ENCODE measurements around the gene PMEL. TPM values are rescaled to one million over a fixed set of nuclear protein-coding genes. Genes with fewer than 3 reads are reported as not detected.

Gene PMEL
- total and polyA plus RNA-seq, 2 donors (not counting 1 experiment from before 2014, with no cell fraction given), result 0.32 to 0.46 TPM

DNA sequence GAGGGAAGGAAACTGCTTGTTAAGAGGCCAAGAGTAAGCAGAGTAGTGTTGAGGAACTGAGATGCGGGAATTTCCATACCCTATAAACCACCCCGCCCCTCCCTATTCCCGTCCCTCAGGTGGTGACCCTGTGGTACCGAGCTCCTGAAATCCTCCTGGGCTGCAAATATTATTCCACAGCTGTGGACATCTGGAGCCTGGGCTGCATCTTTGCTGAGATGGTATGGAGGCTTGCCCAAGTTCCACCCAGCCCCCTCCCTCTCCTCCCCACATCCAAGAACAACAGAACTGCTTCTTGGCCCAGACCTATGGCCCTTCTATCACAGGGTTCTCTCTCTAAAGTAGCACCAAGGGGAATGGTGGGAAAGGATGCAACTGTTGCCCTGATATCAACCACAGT is 3.5 kb upstream of the PMEL start:
- Histone ChIP-seq H3K4me3 (ENCODE audit: control extremely low read depth in 1 of 5, extremely low read depth in 1 of 5, insufficient read depth in 1 of 5, low read depth in 2 of 5, low read length in 4 of 5) (no peak overlapping the region), H3K9ac (ENCODE audit: low read length) (no peak overlapping the region), H2AFZ (ENCODE audit: insufficient read depth, low read depth, low read length, poor library complexity, severe bottlenecking) (no peak overlapping the region), H3K27me3 (replicated peaks in 1 of 4; ENCODE audit: control extremely low read depth in 1 of 4, control insufficient read depth in 3 of 4, insufficient read depth in 4 of 4, low read length in 3 of 4) (no peaks in the 10 kb centered on the region), H3K79me2 (ENCODE audit: control insufficient read depth, insufficient read depth, low read length) (peaks cover 26% of the 10 kb centered on the region), H4K20me1 (ENCODE audit: control insufficient read depth, insufficient read depth, low read length, poor library complexity, severe bottlenecking) (no peaks in the 10 kb centered on the region), H3K36me3 (replicated peaks in 1 of 2; ENCODE audit: control extremely low read depth in 1 of 2, control insufficient read depth in 1 of 2, extremely low read depth in 1 of 2, insufficient read depth in 2 of 2, low read length in 1 of 2) (no peaks in the 10 kb centered on the region), H3K9me3 (ENCODE audit: control extremely low read depth in 1 of 3, control insufficient read depth in 2 of 3, insufficient read depth in 1 of 3, low read length in 2 of 3) (no peaks in the 10 kb centered on the region), H3K27ac (ENCODE audit: low read length in 2 of 2) (no peak overlapping the region), H3K4me2 (replicated peaks; ENCODE audit: low read depth, low read length, poor library complexity, severe bottlenecking) (no peak overlapping the region), H3K4me1 (ENCODE audit: control insufficient read depth in 2 of 2, insufficient read depth in 2 of 2, low read length in 2 of 2) (peaks cover 23 to 26% of the 10 kb centered on the region in 2 donors)
- Mint-ChIP-seq H3K4me3 (no peak overlapping the region), H3K27me3 (no peaks in the 10 kb centered on the region), H3K9me3 (ENCODE audit: insufficient read depth) (no peaks in the 10 kb centered on the region), H3K4me1 (peaks cover 34% of the 10 kb centered on the region), H3K27ac (peak overlapping the region; percentile 21)
- no CpG with 5 or more reads among the region's 4 CpGs for WGBS (ENCODE audit: insufficient coverage)
- ChIA-PET POLR2A (no interaction called here), CTCF (interaction anchor here (1.1 kb wide), 1 partner anchor 27 kb away, joined by 3 read pairs; no protein-coding TSS in a partner anchor)
- no peak for TF ChIP-seq EZH2 (IDR thresholded peaks at IDR 0.05; ENCODE audit: borderline replicate concordance, insufficient read depth, low read depth, low read length, poor library complexity, severe bottlenecking)
- TF ChIP-seq, protein P1, sequence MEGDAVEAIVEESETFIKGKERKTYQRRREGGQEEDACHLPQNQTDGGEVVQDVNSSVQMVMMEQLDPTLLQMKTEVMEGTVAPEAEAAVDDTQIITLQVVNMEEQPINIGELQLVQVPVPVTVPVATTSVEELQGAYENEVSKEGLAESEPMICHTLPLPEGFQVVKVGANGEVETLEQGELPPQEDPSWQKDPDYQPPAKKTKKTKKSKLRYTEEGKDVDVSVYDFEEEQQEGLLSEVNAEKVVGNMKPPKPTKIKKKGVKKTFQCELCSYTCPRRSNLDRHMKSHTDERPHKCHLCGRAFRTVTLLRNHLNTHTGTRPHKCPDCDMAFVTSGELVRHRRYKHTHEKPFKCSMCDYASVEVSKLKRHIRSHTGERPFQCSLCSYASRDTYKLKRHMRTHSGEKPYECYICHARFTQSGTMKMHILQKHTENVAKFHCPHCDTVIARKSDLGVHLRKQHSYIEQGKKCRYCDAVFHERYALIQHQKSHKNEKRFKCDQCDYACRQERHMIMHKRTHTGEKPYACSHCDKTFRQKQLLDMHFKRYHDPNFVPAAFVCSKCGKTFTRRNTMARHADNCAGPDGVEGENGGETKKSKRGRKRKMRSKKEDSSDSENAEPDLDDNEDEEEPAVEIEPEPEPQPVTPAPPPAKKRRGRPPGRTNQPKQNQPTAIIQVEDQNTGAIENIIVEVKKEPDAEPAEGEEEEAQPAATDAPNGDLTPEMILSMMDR (IDR thresholded peaks at IDR 0.05), result no peak
- no peak for DNase-seq
- ATAC-seq (ENCODE audit: low read depth), result no peak
- intact Hi-C loops (cut with micrococcal nuclease), result no loop called here

DNA sequence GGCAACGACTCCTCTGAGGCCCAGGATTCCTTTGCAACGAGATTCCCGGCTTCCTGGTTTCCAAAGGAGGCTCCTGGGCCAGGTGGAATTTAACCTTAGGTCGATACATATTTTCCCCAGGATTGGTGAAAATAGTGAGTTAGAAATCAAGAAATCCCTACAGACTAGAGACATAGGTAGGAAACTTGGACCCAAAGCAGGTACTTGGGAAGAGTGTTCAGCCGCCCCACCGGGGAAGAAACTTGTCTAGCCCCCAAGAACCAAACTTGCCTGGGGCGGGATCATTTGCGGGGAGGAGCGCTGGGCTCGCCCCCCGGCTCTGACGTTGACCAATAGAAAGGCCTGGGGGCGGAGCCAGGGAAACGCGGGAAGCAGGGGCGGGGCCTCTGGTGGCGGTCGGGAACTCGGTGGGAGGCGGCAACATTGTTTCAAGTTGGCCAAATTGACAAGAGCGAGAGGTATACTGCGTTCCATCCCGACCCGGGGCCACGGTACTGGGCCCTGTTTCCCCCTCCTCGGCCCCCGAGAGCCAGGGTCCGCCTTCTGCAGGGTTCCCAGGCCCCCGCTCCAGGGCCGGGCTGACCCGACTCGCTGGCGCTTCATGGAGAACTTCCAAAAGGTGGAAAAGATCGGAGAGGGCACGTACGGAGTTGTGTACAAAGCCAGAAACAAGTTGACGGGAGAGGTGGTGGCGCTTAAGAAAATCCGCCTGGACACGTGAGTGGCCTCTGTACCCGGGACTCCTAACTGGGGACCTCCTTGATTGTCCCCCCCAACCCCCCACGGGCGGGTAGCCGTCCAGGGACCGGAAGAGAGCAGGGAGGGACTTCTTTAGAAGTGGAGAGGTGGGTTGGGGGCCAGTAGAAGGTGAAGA is 803 bp upstream of the PMEL start, which contains the start of gene CDK2:
Gene CDK2 (plus strand): TSS at position 423 of the 874 bp plus-strand sequence. CDS start 179 bp downstream, at position 602.
- Mint-ChIP-seq H3K27me3 (no peaks in the 10 kb centered on the region), H3K4me3 (peak within 1 kb of the TSS; percentile 93), H3K9me3 (ENCODE audit: insufficient read depth) (no peaks in the 10 kb centered on the region), H3K4me1 (peaks cover 34% of the 10 kb centered on the region), H3K27ac (peak within 1 kb of the TSS; percentile 78)
- Histone ChIP-seq H4K20me1 (ENCODE audit: control insufficient read depth, insufficient read depth, low read length, poor library complexity, severe bottlenecking) (no peaks in the 10 kb centered on the region), H2AFZ (ENCODE audit: insufficient read depth, low read depth, low read length, poor library complexity, severe bottlenecking) (peak within 1 kb of the TSS; percentile 97), H3K27me3 (replicated peaks in 1 of 4; ENCODE audit: control extremely low read depth in 1 of 4, control insufficient read depth in 3 of 4, insufficient read depth in 4 of 4, low read length in 3 of 4) (no peaks in the 10 kb centered on the region), H3K4me2 (replicated peaks; ENCODE audit: low read depth, low read length, poor library complexity, severe bottlenecking) (peak within 1 kb of the TSS; percentile 89), H3K27ac (ENCODE audit: low read length in 2 of 2) (peak within 1 kb of the TSS in 1 of 2 donors; percentile 77), H3K4me1 (ENCODE audit: control insufficient read depth in 2 of 2, insufficient read depth in 2 of 2, low read length in 2 of 2) (peaks cover 16 to 20% of the 10 kb centered on the region in 2 donors), H3K79me2 (ENCODE audit: control insufficient read depth, insufficient read depth, low read length) (peaks cover 18% of the 10 kb centered on the region), H3K4me3 (ENCODE audit: control extremely low read depth in 1 of 5, extremely low read depth in 1 of 5, insufficient read depth in 1 of 5, low read depth in 2 of 5, low read length in 4 of 5) (peak within 1 kb of the TSS; percentile 65 to 82 (median 81)), H3K36me3 (replicated peaks in 1 of 2; ENCODE audit: control extremely low read depth in 1 of 2, control insufficient read depth in 1 of 2, extremely low read depth in 1 of 2, insufficient read depth in 2 of 2, low read length in 1 of 2) (no peaks in the 10 kb centered on the region), H3K9me3 (ENCODE audit: control extremely low read depth in 1 of 3, control insufficient read depth in 2 of 3, insufficient read depth in 1 of 3, low read length in 2 of 3) (no peaks in the 10 kb centered on the region), H3K9ac (ENCODE audit: low read length) (peak within 1 kb of the TSS; percentile 83)
- DNase-seq (peak; percentile 87), ATAC-seq (ENCODE audit: low read depth) (peak; percentile 100)
- under 1% methylated on average over 33 of the region's 45 CpGs for WGBS (ENCODE audit: insufficient coverage)
- no peak for TF ChIP-seq EZH2 (IDR thresholded peaks at IDR 0.05; ENCODE audit: borderline replicate concordance, insufficient read depth, low read depth, low read length, poor library complexity, severe bottlenecking)
- TF ChIP-seq, protein P1 (IDR thresholded peaks at IDR 0.05), result no peak
- POLR2A ChIA-PET, result no interaction called here
- intact Hi-C loops (cut with micrococcal nuclease), result loop anchor here (1.0 kb wide), 1 partner anchor 8 kb away; the partner anchor contains the start of gene RAB5B
- CTCF ChIA-PET, result interaction anchor here (1.5 to 1.8 kb wide), 2 partner anchors 27 to 29 kb away, joined by 6 to 8 read pairs; no protein-coding TSS in a partner anchor
